VCaP (cell line): ENCODE measurements around the gene PHF11.

ENCODE experiments used
- H3K27ac ChIP-seq: fragments of 450-650 bp; 2 replicates; pipeline ENCODE4 v1.5.1; 2017
- CTCF ChIP-seq: fragments of 450-650 bp; conservative IDR thresholded peaks from 2 replicates; pipeline ENCODE4 v1.5.1; 2017; ENCODE audit warnings: mild to moderate bottlenecking, moderate library complexity

Gene PHF11

DNA sequence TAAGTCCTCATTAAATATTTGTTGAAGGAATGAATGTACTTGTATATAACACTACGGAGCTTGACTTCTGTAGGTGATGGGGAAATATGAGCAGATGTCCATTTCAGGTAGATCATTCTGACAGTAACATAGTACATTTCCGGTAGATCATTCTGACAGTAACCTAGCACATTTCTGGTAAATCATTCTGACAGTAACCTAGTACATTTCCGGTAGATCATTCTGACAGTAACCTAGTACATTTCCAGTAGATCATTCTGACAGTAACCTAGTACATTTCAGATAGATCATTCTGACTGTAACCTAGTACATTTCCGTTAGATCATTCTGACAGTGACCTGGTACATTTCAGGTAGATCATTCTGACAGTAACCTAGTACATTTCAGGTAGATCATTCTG lies 2.5 kb downstream of the PHF11 start:
- no peak for TF ChIP-seq CTCF
- H3K27ac ChIP-seq, result no peak overlapping the region

- H3K27ac ChIP-seq, result no peak overlapping the region
- no peak for TF ChIP-seq CTCF
Measured at GRCh38 chr13:49499889-49500660, 4.3 kb downstream of the PHF11 start.

DNA sequence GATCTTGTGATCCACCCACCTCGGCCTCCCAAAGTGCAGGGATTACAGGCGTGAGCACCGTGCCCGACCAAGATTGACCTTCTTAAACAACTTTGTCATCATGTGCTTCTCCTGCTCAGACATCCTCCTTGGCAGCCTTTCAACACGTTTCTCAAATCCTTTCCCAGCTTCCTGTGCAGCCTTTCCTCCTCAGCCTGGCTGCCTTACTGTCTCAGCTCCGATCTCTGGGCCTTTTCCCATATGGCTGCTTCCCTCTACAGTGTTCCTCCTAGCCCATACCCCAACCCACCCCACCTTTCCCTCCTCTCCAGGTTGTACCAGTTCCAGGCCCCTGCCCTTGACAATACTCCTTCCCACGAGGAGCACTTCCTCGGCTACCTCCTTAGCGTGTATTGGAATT lies 7.2 kb downstream of the PHF11 start:
- no peak for TF ChIP-seq CTCF
- H3K27ac ChIP-seq, result no peak overlapping the region

GRCh38 chr13:49503951-49504350 lies 8.2 kb downstream of the PHF11 start:
- H3K27ac ChIP-seq, result no peak overlapping the region
- TF ChIP-seq CTCF, result no peak

DNA sequence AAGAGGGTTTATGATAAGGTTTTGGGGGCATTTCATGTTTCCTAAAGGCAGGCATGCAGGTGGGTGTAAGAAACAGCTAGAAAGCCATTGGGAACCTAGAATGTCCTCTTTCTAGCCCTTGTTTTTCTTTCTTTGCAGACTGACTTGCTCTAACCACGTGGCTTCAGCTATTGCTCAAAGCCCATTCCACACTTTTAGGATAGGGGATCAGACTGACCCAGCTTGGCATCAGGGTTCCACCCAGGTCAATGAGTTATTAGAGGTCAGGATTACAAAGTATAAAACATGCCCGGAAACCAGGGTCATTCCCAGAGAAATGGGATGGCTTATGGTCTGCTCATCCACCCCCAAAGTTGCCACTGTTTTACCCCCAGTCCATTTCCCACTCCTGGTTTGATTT lies 16.8 kb downstream of the PHF11 start:
- H3K27ac ChIP-seq, result no peak overlapping the region
- no peak for TF ChIP-seq CTCF

DNA sequence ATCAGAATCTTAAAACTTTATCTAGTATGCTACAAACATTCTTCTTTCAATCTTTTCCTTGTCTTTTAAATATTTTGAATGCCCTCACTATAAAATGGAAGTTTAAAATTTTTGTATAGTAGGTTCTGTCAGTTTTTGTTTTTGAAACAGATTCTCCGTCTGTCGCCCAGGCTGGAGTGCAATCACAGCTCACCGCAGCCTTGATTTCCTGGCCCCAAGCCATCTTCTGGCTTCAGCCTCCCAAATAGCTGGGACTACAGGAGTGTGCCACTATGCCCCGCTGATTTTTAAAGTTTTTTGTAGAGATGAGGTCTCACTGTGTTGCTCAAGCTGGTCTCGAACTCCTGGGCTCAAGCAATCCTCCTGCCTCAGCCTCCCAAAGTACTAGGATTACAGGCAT lies 20.7 kb downstream of the PHF11 start:
- no peak overlapping the region for H3K27ac ChIP-seq
- TF ChIP-seq CTCF, result no peak

- no peak; the same call in 1 of the 2 replicates for TF ChIP-seq CTCF
- no peak overlapping the region for H3K27ac ChIP-seq
Measured at GRCh38 chr13:49517461-49517860, 21.7 kb downstream of the PHF11 start.
